ENCODE results near the gene CLIP3.
A peak's percentile ranks its signal among the peaks of the same experiment; 100 is the strongest.

CLIP3 gene

GRCh38 chr19:35996777-35997176 lies 35.9 kb downstream of the CLIP3 start:
- no peak for TF ChIP-seq CTCF (conservative IDR thresholded peaks at IDR 0.05; ENCODE audit: low read depth)
- DNase-seq (ENCODE audit: low spot score) = no peak
- CTCF ChIA-PET = interaction anchor here (0.7 to 2.4 kb wide), 3 partner anchors 12 to 55 kb away, joined by 4 to 8 read pairs (median 4); partner anchors contain the start of gene SYNE4
- peak overlapping the region; percentile 78 for H3K27ac ChIP-seq
- POLR2A ChIA-PET (ENCODE audit: low non-redundant PET) = no interaction called here

DNA sequence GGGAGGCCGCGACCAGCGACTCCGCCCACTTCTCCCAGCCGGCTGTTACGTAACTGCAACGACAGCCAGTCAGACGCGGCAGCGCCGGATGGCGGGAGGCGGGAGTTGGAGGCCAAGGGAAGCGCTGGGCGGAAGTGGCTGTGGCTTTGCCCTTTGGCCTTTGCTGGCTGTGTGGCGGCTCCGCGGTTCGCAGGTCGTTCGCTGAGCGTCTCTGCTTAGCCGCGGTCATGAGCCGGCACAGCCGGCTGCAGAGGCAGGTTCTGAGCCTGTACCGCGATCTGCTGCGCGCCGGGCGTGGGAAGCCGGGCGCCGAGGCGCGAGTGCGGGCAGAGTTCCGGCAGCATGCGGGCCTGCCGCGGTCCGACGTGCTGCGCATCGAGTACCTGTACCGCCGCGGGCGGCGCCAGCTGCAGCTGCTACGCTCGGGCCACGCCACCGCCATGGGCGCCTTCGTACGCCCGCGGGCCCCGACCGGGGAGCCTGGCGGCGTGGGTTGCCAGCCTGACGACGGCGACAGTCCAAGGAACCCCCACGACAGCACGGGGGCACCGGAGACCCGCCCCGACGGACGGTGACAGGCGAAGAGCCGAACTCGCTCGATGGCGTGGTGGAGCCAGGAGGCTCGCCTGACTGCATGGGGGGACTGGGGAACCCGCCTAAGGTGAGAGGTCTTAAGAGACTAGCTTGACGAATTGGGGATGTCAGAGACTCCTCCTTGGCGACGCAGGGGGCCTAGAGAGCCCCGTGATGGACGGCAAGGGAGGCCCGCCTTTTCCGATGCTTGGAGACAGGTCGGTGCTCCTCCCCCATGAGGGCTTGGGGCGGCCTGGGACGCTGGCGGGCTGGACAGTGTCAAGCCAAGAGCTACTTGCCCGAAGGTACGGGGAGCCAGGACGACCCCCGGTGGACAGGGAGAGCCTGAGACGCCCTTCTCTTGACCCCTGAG lies 37.4 kb downstream of the CLIP3 start, which contains the start of gene SDHAF1:
SDHAF1 (plus strand) TSS at position 141 of the 946 bp plus-strand sequence; CDS start at position 228, 87 bp downstream.
- CTCF ChIA-PET = interaction anchor here (1.3 to 2.4 kb wide), 2 partner anchors 14 to 17 kb away, joined by 4 to 8 read pairs; partner anchors contain the start of gene SYNE4
- H3K27ac ChIP-seq = peak within 1 kb of the TSS; percentile 78
- no peak for TF ChIP-seq CTCF (conservative IDR thresholded peaks at IDR 0.05; ENCODE audit: low read depth)
- peak; percentile 96 for DNase-seq (ENCODE audit: low spot score)
- POLR2A ChIA-PET (ENCODE audit: low non-redundant PET) = interaction anchor here (0.6 kb wide), 1 partner anchor 36 kb away, joined by 3 read pairs; no protein-coding TSS in a partner anchor

- no peak for DNase-seq (ENCODE audit: low spot score)
- peak overlapping the region; percentile 78 for H3K27ac ChIP-seq
- CTCF ChIA-PET = no interaction called here
- no peak for TF ChIP-seq CTCF (conservative IDR thresholded peaks at IDR 0.05; ENCODE audit: low read depth)
- POLR2A ChIA-PET (ENCODE audit: low non-redundant PET) = interaction anchor here (0.6 kb wide), 2 partner anchors 20 to 186 kb away, joined by 3 to 7 read pairs; partner anchors contain the start of gene ALKBH6
Measured at GRCh38 chr19:35993923-35994598, 38.6 kb downstream of the CLIP3 start.

GRCh38 chr19:35992907-35993765 lies 39.5 kb downstream of the CLIP3 start:
- ChIA-PET CTCF (no interaction called here), POLR2A (ENCODE audit: low non-redundant PET) (interaction anchor here (0.6 kb wide), 1 partner anchor 187 kb away, joined by 7 read pairs; no protein-coding TSS in a partner anchor)
- TF ChIP-seq CTCF (conservative IDR thresholded peaks at IDR 0.05; ENCODE audit: low read depth) = no peak
- no peak for DNase-seq (ENCODE audit: low spot score)
- peak overlapping the region; percentile 78 for H3K27ac ChIP-seq

- POLR2A ChIA-PET (ENCODE audit: low non-redundant PET) = interaction anchor here (0.7 kb wide), 1 partner anchor 62 kb away, joined by 5 read pairs; no protein-coding TSS in a partner anchor
- CTCF ChIA-PET = no interaction called here
- DNase-seq (ENCODE audit: low spot score) = no peak
- no peak for TF ChIP-seq CTCF (conservative IDR thresholded peaks at IDR 0.05; ENCODE audit: low read depth)
- H3K27ac ChIP-seq = no peak overlapping the region
Measured at GRCh38 chr19:35991731-35992450, 40.8 kb downstream of the CLIP3 start.
